Stimulated activated CD4-positive, alpha-beta T cell treated with anti-CD3 and anti-CD28 coated beads, Interleukin-4, amount 100 ng/mL, for 1 hour (primary cell): ENCODE data around the gene CARM1.
A peak's percentile ranks its signal among the peaks of the same experiment; 100 is the strongest.
"Not testable (repeated sequence)": the region's sequence is repeated elsewhere in the genome, so short reads cannot be mapped to it uniquely, and the experiment has no call there.

Experiments used
- DNase-seq: peaks from one replicate; pipeline ENCODE4 v3.0.0-alpha.2; 2020

CARM1 gene

GRCh38 chr19:10935371-10936059 is 64.2 kb downstream of the CARM1 start:
- no peak for DNase-seq

- no peak for DNase-seq
These were observed 65.3 kb downstream of the CARM1 start for GRCh38 chr19:10936661-10937084.

GRCh38 chr19:10941649-10942048 is 70.3 kb downstream of the CARM1 start:
- DNase-seq, result not testable (repeated sequence)

GRCh38 chr19:10943412-10943811 is 72.1 kb downstream of the CARM1 start:
- DNase-seq, result not testable (repeated sequence)

- DNase-seq, result no peak
These were observed 73.9 kb downstream of the CARM1 start for GRCh38 chr19:10945264-10945663.

GRCh38 chr19:10946958-10947657 is 75.8 kb downstream of the CARM1 start:
- DNase-seq, result no peak

- DNase-seq, result no peak
These were observed 81.5 kb downstream of the CARM1 start for GRCh38 chr19:10952809-10953208.

- not testable (repeated sequence) for DNase-seq
These were observed 88.1 kb downstream of the CARM1 start for GRCh38 chr19:10959277-10959968.

GRCh38 chr19:10960314-10961072 is 89.1 kb downstream of the CARM1 start, which contains the start of gene SMARCA4:
TSS of gene SMARCA4 (plus strand) at chr19:10961030. CDS start at chr19:10984152, 23,122 bp downstream.
- DNase-seq, result peak; percentile 99

GRCh38 chr19:10961073-10961860 is 89.9 kb downstream of the CARM1 start:
- no peak for DNase-seq

- no peak for DNase-seq
These were observed 91.5 kb downstream of the CARM1 start for GRCh38 chr19:10962863-10963262.

- no peak for DNase-seq
These were observed 92.5 kb downstream of the CARM1 start for GRCh38 chr19:10963865-10964264.

GRCh38 chr19:10964903-10965302 is 93.5 kb downstream of the CARM1 start:
- DNase-seq, result no peak

- DNase-seq, result no peak
These were observed 94.0 kb downstream of the CARM1 start for GRCh38 chr19:10965398-10965797.

GRCh38 chr19:10966809-10967208 is 95.5 kb downstream of the CARM1 start:
- DNase-seq, result no peak

- DNase-seq, result no peak
These were observed 97.3 kb downstream of the CARM1 start for GRCh38 chr19:10968527-10969135.

- no peak for DNase-seq
These were observed 99.9 kb downstream of the CARM1 start for GRCh38 chr19:10971107-10971726.
